ENCODE results near the gene TTC13. TPM values are rescaled to one million over a fixed set of nuclear protein-coding genes. Genes with fewer than 3 reads are reported as not detected.

Gene TTC13
- total and polyA plus RNA-seq, 2 of the 4 experiments (the other 2 are of a cell fraction): 6.1 to 9.1 TPM

DNA sequence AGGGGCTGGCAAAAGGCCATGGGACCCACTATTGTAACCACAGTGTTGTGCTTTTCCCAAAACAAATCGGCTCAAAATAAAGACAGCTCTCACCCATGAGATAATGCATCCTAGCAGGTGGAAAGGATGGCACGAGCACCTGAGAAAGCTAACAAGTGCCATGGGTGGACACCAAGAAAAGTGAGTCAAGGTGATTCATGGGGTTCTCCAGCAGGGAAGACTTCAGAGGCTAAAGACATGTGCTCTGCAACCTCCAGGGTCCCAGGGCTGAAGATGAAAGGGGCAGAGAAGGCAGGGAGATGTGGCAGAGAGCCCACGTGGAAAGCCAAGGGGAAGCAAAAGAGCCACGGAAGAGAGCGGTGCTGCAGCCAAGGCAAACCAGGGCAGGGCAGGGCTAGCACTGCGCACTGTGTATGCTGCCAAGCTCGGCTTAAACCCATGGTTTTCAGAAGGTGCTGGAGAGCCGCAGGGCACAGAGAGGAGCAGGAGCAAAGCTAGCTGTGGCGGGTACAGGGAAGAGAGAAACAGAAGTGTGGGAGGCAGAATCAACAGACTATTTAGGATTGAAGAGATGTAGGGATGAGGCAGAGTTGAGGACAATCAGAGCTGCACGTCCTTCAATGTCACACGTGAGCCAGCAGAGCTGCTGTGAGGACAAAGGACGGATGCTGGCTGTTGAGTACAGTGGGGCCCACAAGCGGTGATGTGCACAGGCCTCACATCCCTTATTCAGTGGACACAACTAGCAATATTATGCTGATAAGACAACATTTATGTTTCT, 68.5 kb downstream of the TTC13 start:
- no peaks in the 10 kb centered on the region for H3K9me3 ChIP-seq (ENCODE audit: control insufficient read depth, insufficient read depth, low read length)
- in situ Hi-C loops (cut with MboI; ENCODE audit: low sequenced_read_pairs) (loop anchor here (5.0 kb wide), 1 partner anchor 108 kb away; no protein-coding TSS in a partner anchor), intact Hi-C loops (cut with micrococcal nuclease) (loop anchor here (5.0 to 10.0 kb wide), 2 partner anchors 268 to 485 kb away; partner anchors contain the start of genes COG2 and PGBD5), dilution Hi-C loops (cut with HindIII; ENCODE audit: low sequenced_read_pairs, unreplicated experiment) (no loop called here)
- peaks cover 7% of the 10 kb centered on the region for H3K4me1 ChIP-seq (ENCODE audit: control insufficient read depth, insufficient read depth, low read length)
- H2BK120ac ChIP-seq (ENCODE audit: low read depth, low read length): no peak overlapping the region
- no peak for ATAC-seq (ENCODE audit: low read depth)
- no peak overlapping the region for H2BK20ac ChIP-seq (ENCODE audit: low read depth, low read length)
- H3K4me3 ChIP-seq (ENCODE audit: insufficient read depth, low read depth, low read length): no peak overlapping the region
- ChIA-PET CTCF (no interaction called here), POLR2A (ENCODE audit: unreplicated experiment) (no interaction called here)
- no peak overlapping the region for H3K14ac ChIP-seq (replicated peaks; ENCODE audit: low read depth, low read length)
- H4K91ac ChIP-seq (ENCODE audit: insufficient read depth, low read depth, low read length): no peak overlapping the region; the same call in 1 of the 2 replicates
- H2BK5ac ChIP-seq (ENCODE audit: low read depth, low read length, poor library complexity, severe bottlenecking): no peak overlapping the region
- no peak overlapping the region for H3K9ac ChIP-seq (ENCODE audit: low read depth, low read length)
- no peak overlapping the region for H4K5ac ChIP-seq (ENCODE audit: low read depth, low read length)
- no peaks in the 10 kb centered on the region for H3K27me3 ChIP-seq (ENCODE audit: control insufficient read depth, insufficient read depth, low read length)
- H3K23ac ChIP-seq (ENCODE audit: low read depth, low read length): no peak overlapping the region
- no peak overlapping the region for H4K8ac ChIP-seq (ENCODE audit: low read depth in 2 of 2, low read length in 2 of 2)
- no peak overlapping the region for H2AFZ ChIP-seq (replicated peaks; ENCODE audit: low read length, poor library complexity)
- H2AK9ac ChIP-seq (replicated peaks; ENCODE audit: low read depth, low read length, poor library complexity): peak overlapping the region; percentile 49
- no peak overlapping the region for H3K4ac ChIP-seq (ENCODE audit: low read depth, low read length)
- peaks cover 7% of the 10 kb centered on the region for H3K9me1 ChIP-seq (ENCODE audit: insufficient read depth, low read length)
- no peak overlapping the region for H3K27ac ChIP-seq (ENCODE audit: insufficient read depth, low read length)
- TF ChIP-seq MAFK (IDR thresholded peaks at IDR 0.05; ENCODE audit: low read depth, low read length) (peak; percentile 51; the same call in 1 of the 2 replicates), FOS (IDR thresholded peaks at IDR 0.05; ENCODE audit: low read depth, low read length) (no peak), CEBPB (IDR thresholded peaks at IDR 0.05; ENCODE audit: low read depth, low read length) (no peak), CHD1 (IDR thresholded peaks at IDR 0.05; ENCODE audit: low read depth, low read length) (no peak)
- TF ChIP-seq, protein P1, sequence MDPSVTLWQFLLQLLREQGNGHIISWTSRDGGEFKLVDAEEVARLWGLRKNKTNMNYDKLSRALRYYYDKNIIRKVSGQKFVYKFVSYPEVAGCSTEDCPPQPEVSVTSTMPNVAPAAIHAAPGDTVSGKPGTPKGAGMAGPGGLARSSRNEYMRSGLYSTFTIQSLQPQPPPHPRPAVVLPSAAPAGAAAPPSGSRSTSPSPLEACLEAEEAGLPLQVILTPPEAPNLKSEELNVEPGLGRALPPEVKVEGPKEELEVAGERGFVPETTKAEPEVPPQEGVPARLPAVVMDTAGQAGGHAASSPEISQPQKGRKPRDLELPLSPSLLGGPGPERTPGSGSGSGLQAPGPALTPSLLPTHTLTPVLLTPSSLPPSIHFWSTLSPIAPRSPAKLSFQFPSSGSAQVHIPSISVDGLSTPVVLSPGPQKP (IDR thresholded peaks at IDR 0.05; ENCODE audit: borderline replicate concordance, low read depth, low read length): no peak
- TF ChIP-seq, protein P2, sequence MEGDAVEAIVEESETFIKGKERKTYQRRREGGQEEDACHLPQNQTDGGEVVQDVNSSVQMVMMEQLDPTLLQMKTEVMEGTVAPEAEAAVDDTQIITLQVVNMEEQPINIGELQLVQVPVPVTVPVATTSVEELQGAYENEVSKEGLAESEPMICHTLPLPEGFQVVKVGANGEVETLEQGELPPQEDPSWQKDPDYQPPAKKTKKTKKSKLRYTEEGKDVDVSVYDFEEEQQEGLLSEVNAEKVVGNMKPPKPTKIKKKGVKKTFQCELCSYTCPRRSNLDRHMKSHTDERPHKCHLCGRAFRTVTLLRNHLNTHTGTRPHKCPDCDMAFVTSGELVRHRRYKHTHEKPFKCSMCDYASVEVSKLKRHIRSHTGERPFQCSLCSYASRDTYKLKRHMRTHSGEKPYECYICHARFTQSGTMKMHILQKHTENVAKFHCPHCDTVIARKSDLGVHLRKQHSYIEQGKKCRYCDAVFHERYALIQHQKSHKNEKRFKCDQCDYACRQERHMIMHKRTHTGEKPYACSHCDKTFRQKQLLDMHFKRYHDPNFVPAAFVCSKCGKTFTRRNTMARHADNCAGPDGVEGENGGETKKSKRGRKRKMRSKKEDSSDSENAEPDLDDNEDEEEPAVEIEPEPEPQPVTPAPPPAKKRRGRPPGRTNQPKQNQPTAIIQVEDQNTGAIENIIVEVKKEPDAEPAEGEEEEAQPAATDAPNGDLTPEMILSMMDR (conservative IDR thresholded peaks at IDR 0.05; ENCODE audit: low read depth, low read length): no peak
- no peaks in the 10 kb centered on the region for H3K79me1 ChIP-seq (ENCODE audit: low read depth in 1 of 2, low read length in 2 of 2)
- no peak overlapping the region for H3K56ac ChIP-seq (ENCODE audit: extremely low read depth, insufficient read depth, low read length)
- DNase-seq: no peak
- 0 out of 2 replicates have a peak overlapping the region, but pooled peaks have one; percentile 29 for H3K18ac ChIP-seq (ENCODE audit: low read depth, low read length)
- no peak overlapping the region for H3K4me2 ChIP-seq (ENCODE audit: low read depth, low read length)
- WGBS, 2 experiments (ENCODE audit: extremely low coverage in 2 of 2, insufficient read length in 1 of 2): 94% methylated on average over 7 of the region's 13 CpGs; no CpG with 5 or more reads in 1 of the 2 experiments
- BruUV-seq (replicated peaks): no TSS peak
- no peak overlapping the region for H2AK5ac ChIP-seq (ENCODE audit: low read depth, low read length)
- H3K36me3 ChIP-seq (ENCODE audit: control insufficient read depth, insufficient read depth, low read length): no peaks in the 10 kb centered on the region; the same call in 1 of the 2 replicates
- no peak overlapping the region for H2BK15ac ChIP-seq (ENCODE audit: low read depth, low read length)
- H4K20me1 ChIP-seq (ENCODE audit: insufficient read depth, low read length): no peaks in the 10 kb centered on the region
